K562 (cell line): ENCODE data around the gene OR52K1. TPM values are rescaled to one million over a fixed set of nuclear protein-coding genes. Genes with fewer than 3 reads are reported as not detected.

Experiments
- ATAC-seq: fragments of 200-7000 bp; cut with Tn5 transposase; 3 replicates; pipeline ENCODE4 v1.9.1; 2020; ENCODE audit warnings: moderate library complexity
- BruUV-seq: library from RNA; stranded (reverse); fragments of 400-500 nt; replicated peaks from 2 replicates; lab custom pipeline; 2021; lab: Mats Ljungman, UMichigan
- CTCF ChIA-PET: fragments of 300-600 bp; formaldehyde crosslinking; extraction: SDS; loops from one replicate; lab custom pipeline; 2021; ENCODE audit warnings: low intra/inter-chr PET ratio; lab: Yijun Ruan, JAX
- POLR2A ChIA-PET: fragments of 300-600, 350-650 bp; sonication (Branson Sonifier 250); formaldehyde crosslinking; extraction: SDS; loops from one replicate; lab custom pipeline; 2021; ENCODE audit warnings: antibody characterized with exemption, inconsistent platforms; lab: Yijun Ruan, JAX
- DNase-seq, 4 experiments: peaks; one replicate each; pipeline versions ENCODE4 v3.0.0 to v3.0.0-alpha.2; 2011 to 2018; ENCODE audit warnings: low spot score in 3 of 4, mixed read lengths in 3 of 4; ENCODE audit errors: extremely low read depth in 1 of 4
- FAIRE-seq: peaks from 2 replicates; lab custom pipeline; 2011; peaks lifted over from hg19 to GRCh38; lab: Jason Lieb, UNC
- H2AFZ ChIP-seq: 2 replicates; pipeline ENCODE4 v1.6.0; 2011; ENCODE audit warnings: low read depth, low read length, control low read depth, inconsistent platforms
- H3K27ac ChIP-seq: fragments of 200-600 bp; 3 replicates; pipeline ENCODE4 v1.8.0; 2011; ENCODE audit warnings: low read depth, mild to moderate bottlenecking, control low read depth, inconsistent platforms, low read length, moderate library complexity, mixed read lengths; ENCODE audit errors: extremely low read depth
- H3K27me3 ChIP-seq, 2 experiments: fragments of 300-600 bp in 1 of 2; 2 replicates in 1 of 2; 3 replicates in 1 of 2; pipeline versions ENCODE4 v1.6.0 to v1.8.0; 2011; ENCODE audit warnings: inconsistent platforms in 2 of 2, low read length in 2 of 2, mild to moderate bottlenecking in 1 of 2, mixed read lengths in 1 of 2, moderate library complexity in 1 of 2; ENCODE audit not compliant: control insufficient read depth in 2 of 2, insufficient read depth in 2 of 2
- H3K36me3 ChIP-seq: fragments of 300-600 bp; 3 replicates; pipeline ENCODE4 v1.8.0; 2011; ENCODE audit warnings: mild to moderate bottlenecking, low read length, inconsistent platforms; ENCODE audit not compliant: control insufficient read depth, insufficient read depth
- H3K4me1 ChIP-seq, 2 experiments: fragments of 200-600 bp in 1 of 2; replicated peaks in 1 of 2; 2 replicates in 1 of 2; 3 replicates in 1 of 2; pipeline versions ENCODE4 v1.5.1 to v1.8.0; 2011; ENCODE audit warnings: inconsistent platforms in 2 of 2, low read length in 2 of 2, mild to moderate bottlenecking in 1 of 2, mixed read lengths in 1 of 2, moderate library complexity in 1 of 2; ENCODE audit not compliant: control insufficient read depth in 2 of 2, insufficient read depth in 2 of 2
- H3K4me2 ChIP-seq: 2 replicates; pipeline ENCODE4 v1.6.1; 2011; ENCODE audit warnings: low read length, control low read depth, inconsistent platforms, mixed read lengths; ENCODE audit not compliant: insufficient read depth
- H3K4me3 ChIP-seq: fragments of 200-600 bp; sonication (generic), shearing (Covaris generic); 2 replicates; pipeline ENCODE4 v1.5.1; 2016; ENCODE audit warnings: control low read depth, inconsistent platforms
- H3K79me2 ChIP-seq: fragments of 200-600 bp; 3 replicates; pipeline ENCODE4 v1.8.0; 2011; ENCODE audit warnings: low read length, inconsistent platforms; ENCODE audit not compliant: control insufficient read depth, insufficient read depth
- H3K9ac ChIP-seq, 2 experiments: 2 replicates each; pipeline versions ENCODE4 v1.6.0 to v1.6.1; 2011; ENCODE audit warnings: low read depth in 2 of 2, low read length in 2 of 2, control low read depth in 1 of 2, inconsistent platforms in 1 of 2, mild to moderate bottlenecking in 1 of 2, mixed read lengths in 1 of 2; ENCODE audit not compliant: insufficient read depth in 1 of 2
- H3K9me1 ChIP-seq: one replicate; pipeline ENCODE4 v1.6.0; 2011; ENCODE audit warnings: inconsistent platforms, mild to moderate bottlenecking, low read length, moderate library complexity; ENCODE audit not compliant: control insufficient read depth, insufficient read depth
- H3K9me3 ChIP-seq: replicated peaks from 2 replicates; pipeline ENCODE4 v1.5.1; 2011; ENCODE audit warnings: low read depth, low read length, inconsistent platforms; ENCODE audit not compliant: control insufficient read depth, insufficient read depth
- H4K20me1 ChIP-seq: replicated peaks from 2 replicates; pipeline ENCODE4 v1.6.1; 2011; ENCODE audit warnings: low read length, inconsistent platforms, mixed read lengths; ENCODE audit not compliant: control insufficient read depth, insufficient read depth
- BRD4 ChIP-seq: fragments of 200-600 bp; sonication (generic); IDR thresholded peaks from 2 replicates; pipeline ENCODE4 v1.6.1; 2017; ENCODE audit warnings: inconsistent platforms
- CHCHD3 ChIP-seq: fragments of 250-450 bp; sonication (Bioruptor Pico); IDR thresholded peaks from 2 replicates; pipeline ENCODE4 v2.1.2; 2022; ENCODE audit warnings: mild to moderate bottlenecking
- DACH1 ChIP-seq: fragments of 450-650 bp; IDR thresholded peaks from 2 replicates; pipeline ENCODE4 v1.6.1; 2018; ENCODE audit not compliant: partially characterized antibody
- FUS ChIP-seq: fragments of 200-400 bp; formaldehyde crosslinking; optimal IDR thresholded peaks from 2 replicates; pipeline ENCODE3; 2017; ENCODE audit warnings: low read depth, low read length
- HDAC8 ChIP-seq: fragments of 450-650 bp; IDR thresholded peaks from 2 replicates; pipeline ENCODE4 v1.6.1; 2016; ENCODE audit warnings: mild to moderate bottlenecking, missing genetic modification characterization, moderate library complexity, missing compliant biosample characterization
- HNRNPH1 ChIP-seq: fragments of 200-400 bp; formaldehyde crosslinking; optimal IDR thresholded peaks from 2 replicates; pipeline ENCODE3; 2017; ENCODE audit warnings: low read depth, mild to moderate bottlenecking, low read length, moderate library complexity
- HSF4 ChIP-seq: fragments of 250-450 bp; sonication (Bioruptor Pico); IDR thresholded peaks from 2 replicates; pipeline ENCODE4 v2.1.2; 2022; ENCODE audit warnings: mild to moderate bottlenecking, moderate library complexity, borderline replicate concordance
- ILF3 ChIP-seq: fragments of 450-650 bp; IDR thresholded peaks from 2 replicates; pipeline ENCODE4 v1.6.1; 2018; ENCODE audit warnings: antibody characterized with exemption, mild to moderate bottlenecking, moderate library complexity, borderline replicate concordance
- MEF2A ChIP-seq: IDR thresholded peaks from 2 replicates; pipeline ENCODE4 v1.6.1; 2011; ENCODE audit warnings: low read depth, mild to moderate bottlenecking, low read length, moderate library complexity; ENCODE audit not compliant: control insufficient read depth
- SETDB1 ChIP-seq: IDR thresholded peaks from one replicate; pipeline ENCODE4 v1.6.1; 2012; ENCODE audit warnings: low read length, control low read depth, inconsistent platforms
- SRSF1 ChIP-seq: fragments of 200-400 bp; formaldehyde crosslinking; IDR thresholded peaks from 2 replicates; pipeline ENCODE4 v1.6.1; 2017; ENCODE audit warnings: mild to moderate bottlenecking, low read depth, low read length, moderate library complexity
- ZFP30 ChIP-seq: fragments of 250-450 bp; sonication (Bioruptor Pico); IDR thresholded peaks from 2 replicates; pipeline ENCODE4 v1.8.0; 2022; ENCODE audit warnings: moderate library complexity, mild to moderate bottlenecking, inconsistent platforms, borderline replicate concordance
- ZFPM2 ChIP-seq: fragments of 250-450 bp; sonication (Bioruptor Pico); IDR thresholded peaks from 2 replicates; pipeline ENCODE4 v1.5.1; 2022; ENCODE audit warnings: mild to moderate bottlenecking
- ZNF197 ChIP-seq: fragments of 200-800 bp; sonication (Bioruptor generic); IDR thresholded peaks from 2 replicates; pipeline ENCODE4 v1.6.1; 2016; ENCODE audit warnings: low read depth, missing genetic modification characterization, missing compliant biosample characterization
- ZNF41 ChIP-seq: fragments of 250-450 bp; sonication (Bioruptor Pico); conservative IDR thresholded peaks from 2 replicates; pipeline ENCODE4 v1.4.0; 2020; ENCODE audit warnings: mild to moderate bottlenecking
- WGBS: fragments of 100-300 bp; shearing (Covaris generic); methylation state at CpG from one replicate; pipeline ENCODE4 v1.1.6; 2016; ENCODE audit warnings: low coverage, mixed read lengths; ENCODE audit not compliant: insufficient coverage; ENCODE audit errors: missing lambda C conversion rate; 5-methylcytosine and 5-hydroxymethylcytosine counted together
- in situ Hi-C: fragments of 300-500 bp; cut with MboI; formaldehyde crosslinking; loops from 4 replicates; pipeline ENCODE4 v1.15.0; 2018; ENCODE audit warnings: inconsistent platforms, mixed read lengths
- intact Hi-C: fragments of 100-400 bp; cut with micrococcal nuclease; formaldehyde crosslinking; loops from 2 replicates; pipeline ENCODE4 v1.14.2; 2022
- polyA plus RNA-seq, 8 experiments: library from polyadenylated mRNA; depleted of rRNA in 4 of 8; stranded (reverse) in 5 of 8; unstranded in 3 of 8; fragments of >200 nt; fragmentation: Nextera tagmentation in 2 of 8; fragmentation: Illumina TruSeq in 1 of 8; extraction: Ambion mirVana in 2 of 8; extraction: Trizol in 1 of 8; gene quantifications; 2 replicates each; pipeline versions ENCODE4 v1.2.1 to v1.2.3, GENCODE V29; 2011 to 2014; ENCODE audit warnings: inconsistent platforms in 1 of 8, missing spikeins in 1 of 8
- total RNA-seq, 7 experiments: library from RNA; depleted of rRNA in 6 of 7; stranded (reverse); fragments of >200 nt in 6 of 7; fragmentation: Illumina TruSeq in 2 of 7; extraction: Trizol in 2 of 7; gene quantifications; 2 replicates each; pipeline versions ENCODE4 v1.2.1 to v1.2.3, GENCODE V29; 2011 to 2021; ENCODE audit warnings: low replicate concordance in 1 of 7
- TF ChIP-seq, protein P1 (sequence below): fragments of 450-650 bp; IDR thresholded peaks from 2 replicates; pipeline ENCODE4 v1.7.0; 2016; ENCODE audit warnings: borderline replicate concordance

Gene OR52K1
- total and polyA plus RNA-seq, 9 of the 15 experiments (the other 6 are each of a cell fraction or from before 2014, with no cell fraction given) = not detected

DNA sequence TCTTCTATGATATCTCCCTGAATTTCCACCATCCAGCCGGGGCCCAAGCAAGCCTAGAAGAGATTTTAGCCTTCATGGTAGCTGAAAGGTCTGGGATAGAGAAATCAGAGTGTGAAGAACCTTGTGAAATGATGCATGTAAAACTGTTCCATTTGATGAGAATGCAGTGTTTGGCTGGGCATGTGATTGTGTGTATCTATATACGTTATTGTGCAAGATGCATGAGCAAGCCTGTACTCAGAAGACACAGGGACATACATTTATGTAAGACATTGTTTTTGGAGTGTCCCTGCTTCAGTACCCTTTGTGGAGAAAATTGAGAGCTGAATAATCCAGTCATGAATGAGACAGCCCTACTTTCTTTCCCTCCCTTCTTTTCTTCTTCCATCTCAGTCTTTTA is 48.6 kb upstream of the OR52K1 start:
- Histone ChIP-seq H3K27ac (no peak overlapping the region), H2AFZ (no peak overlapping the region), H3K27me3 (peaks cover 0 to 10% of the 10 kb centered on the region in 2 experiments; a peak in 3 of 5 replicates), H3K4me1 (no peaks in the 10 kb centered on the region), H4K20me1 (no peaks in the 10 kb centered on the region), H3K9me1 (no peaks in the 10 kb centered on the region), H3K4me3 (no peak overlapping the region), H3K4me2 (no peak overlapping the region), H3K36me3 (no peaks in the 10 kb centered on the region), H3K9ac (no peak overlapping the region), H3K9me3 (no peaks in the 10 kb centered on the region), H3K79me2 (no peaks in the 10 kb centered on the region)
- ATAC-seq (no peak), DNase-seq (no peak), FAIRE-seq (no peak)
- TF ChIP-seq FUS = no peak
- TF ChIP-seq, protein P1, sequence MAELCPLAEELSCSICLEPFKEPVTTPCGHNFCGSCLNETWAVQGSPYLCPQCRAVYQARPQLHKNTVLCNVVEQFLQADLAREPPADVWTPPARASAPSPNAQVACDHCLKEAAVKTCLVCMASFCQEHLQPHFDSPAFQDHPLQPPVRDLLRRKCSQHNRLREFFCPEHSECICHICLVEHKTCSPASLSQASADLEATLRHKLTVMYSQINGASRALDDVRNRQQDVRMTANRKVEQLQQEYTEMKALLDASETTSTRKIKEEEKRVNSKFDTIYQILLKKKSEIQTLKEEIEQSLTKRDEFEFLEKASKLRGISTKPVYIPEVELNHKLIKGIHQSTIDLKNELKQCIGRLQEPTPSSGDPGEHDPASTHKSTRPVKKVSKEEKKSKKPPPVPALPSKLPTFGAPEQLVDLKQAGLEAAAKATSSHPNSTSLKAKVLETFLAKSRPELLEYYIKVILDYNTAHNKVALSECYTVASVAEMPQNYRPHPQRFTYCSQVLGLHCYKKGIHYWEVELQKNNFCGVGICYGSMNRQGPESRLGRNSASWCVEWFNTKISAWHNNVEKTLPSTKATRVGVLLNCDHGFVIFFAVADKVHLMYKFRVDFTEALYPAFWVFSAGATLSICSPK = no peak
- TF ChIP-seq HDAC8 = no peak
- no peak for TF ChIP-seq ZNF41 (CRISPR knock-in tag)
- no peak for TF ChIP-seq ZFP30
- no peak for TF ChIP-seq ZNF197 (CRISPR knock-in tag)
- TF ChIP-seq SRSF1 = no peak
- TF ChIP-seq SETDB1 = no peak
- no peak for TF ChIP-seq ZFPM2 (CRISPR knock-in tag)
- no peak for TF ChIP-seq MEF2A
- no peak for TF ChIP-seq DACH1
- TF ChIP-seq ILF3 = no peak
- TF ChIP-seq BRD4 = no peak
- no peak for TF ChIP-seq HNRNPH1
- TF ChIP-seq CHCHD3 (CRISPR knock-in tag) = no peak
- no peak for TF ChIP-seq HSF4
- WGBS = 0% methylated on average over 2 of the region's 2 CpGs
- CTCF ChIA-PET = no interaction called here
- intact Hi-C loops = no loop called here
- in situ Hi-C loops = no loop called here
- BruUV-seq = no TSS peak
- POLR2A ChIA-PET = no interaction called here
